AG04449 (cell line): ENCODE results near the gene CPT2.
"Not testable (repeated sequence)": the region's sequence is repeated elsewhere in the genome, so short reads cannot be mapped to it uniquely, and the experiment has no call there.

ENCODE experiments used
- CTCF ChIA-PET: fragments of 350-600 bp; formaldehyde crosslinking; extraction: SDS; loops from one replicate; lab custom pipeline; 2021; ENCODE audit warnings: antibody characterized with exemption; lab: Yijun Ruan, JAX
- POLR2A ChIA-PET: fragments of 400-600, 350-600 bp; formaldehyde crosslinking; extraction: SDS; loops from one replicate; lab custom pipeline; 2020; ENCODE audit warnings: antibody characterized with exemption, inconsistent platforms; lab: Yijun Ruan, JAX
- DNase-seq: peaks from one replicate; pipeline ENCODE4 v3.0.0-alpha.2; 2010; ENCODE audit warnings: low read depth, low spot score
- H3K4me3 ChIP-seq: 2 replicates; pipeline ENCODE4 v1.5.1; 2011; ENCODE audit warnings: low read depth, mild to moderate bottlenecking, control low read depth, low read length
- CTCF ChIP-seq: IDR thresholded peaks from one replicate; pipeline ENCODE4 v1.5.1; 2011; ENCODE audit warnings: mild to moderate bottlenecking, moderate library complexity, low read length, control low read depth, inconsistent platforms; ENCODE audit not compliant: insufficient read depth; ENCODE audit errors: missing control alignments

CPT2 gene

GRCh38 chr1:53203466-53203865 is 6.8 kb downstream of the CPT2 start:
- TF ChIP-seq CTCF: no peak
- POLR2A ChIA-PET: no interaction called here
- DNase-seq: no peak
- CTCF ChIA-PET: interaction anchor here (3.4 kb wide), 1 partner anchor 17 kb away, joined by 11 read pairs; no protein-coding TSS in a partner anchor
- no peak overlapping the region for H3K4me3 ChIP-seq

- H3K4me3 ChIP-seq, POLR2A ChIA-PET, CTCF ChIA-PET, DNase-seq: not testable (repeated sequence)
Observed at GRCh38 chr1:53205496-53205895, 8.9 kb downstream of the CPT2 start.

GRCh38 chr1:53206083-53206685 is 9.6 kb downstream of the CPT2 start:
- DNase-seq, POLR2A ChIA-PET, CTCF ChIA-PET: not testable (repeated sequence)

GRCh38 chr1:53206735-53207379 is 10.2 kb downstream of the CPT2 start:
- no peak for DNase-seq
- H3K4me3 ChIP-seq: no peak overlapping the region
- ChIA-PET POLR2A (no interaction called here), CTCF (no interaction called here)
- no peak for TF ChIP-seq CTCF

More at GRCh38 chr1:53206083-53206685, 9.6 kb downstream of the CPT2 start:
- H3K4me3 ChIP-seq: not testable (repeated sequence)

GRCh38 chr1:53207726-53208125 is 11.1 kb downstream of the CPT2 start:
- DNase-seq: no peak
- ChIA-PET CTCF (no interaction called here), POLR2A (interaction anchor here (0.7 kb wide), 1 partner anchor 9 kb away, joined by 3 read pairs; no protein-coding TSS in a partner anchor)
- H3K4me3 ChIP-seq: no peak overlapping the region
- no peak for TF ChIP-seq CTCF

GRCh38 chr1:53210352-53210751 is 13.7 kb downstream of the CPT2 start:
- ChIA-PET POLR2A (no interaction called here), CTCF (no interaction called here)
- no peak for DNase-seq
- TF ChIP-seq CTCF: no peak
- no peak overlapping the region for H3K4me3 ChIP-seq

GRCh38 chr1:53210954-53211353 is 14.3 kb downstream of the CPT2 start:
- CTCF ChIA-PET: interaction anchor here (1.2 kb wide), 1 partner anchor 9 kb away, joined by 3 read pairs; no protein-coding TSS in a partner anchor
- DNase-seq: no peak
- POLR2A ChIA-PET: no interaction called here
- TF ChIP-seq CTCF: no peak
- H3K4me3 ChIP-seq: no peak overlapping the region
